T-helper 1 cell (primary cell): ENCODE data around the gene DPP6.

Source experiments
- DNase-seq, 5 donors: peaks; one replicate each; pipeline ENCODE4 v3.0.0-alpha.2; 2012 to 2020

Gene DPP6

GRCh38 chr7:154347700-154348266 lies 295.6 kb downstream of the DPP6 start:
- DNase-seq: no peak

- DNase-seq: no peak
Measured at GRCh38 chr7:154350892-154351291, 298.7 kb downstream of the DPP6 start.

GRCh38 chr7:154353355-154353767 lies 301.2 kb downstream of the DPP6 start:
- no peak for DNase-seq

- no peak for DNase-seq
Measured at GRCh38 chr7:154364170-154364569, 312.0 kb downstream of the DPP6 start.

GRCh38 chr7:154371424-154371823 lies 319.2 kb downstream of the DPP6 start:
- no peak for DNase-seq

GRCh38 chr7:154372011-154372601 lies 319.9 kb downstream of the DPP6 start:
- DNase-seq: no peak

- DNase-seq: no peak
Measured at GRCh38 chr7:154373956-154374355, 321.8 kb downstream of the DPP6 start.

- no peak for DNase-seq
Measured at GRCh38 chr7:154375956-154376355, 323.8 kb downstream of the DPP6 start.

GRCh38 chr7:154380771-154381170 lies 328.6 kb downstream of the DPP6 start:
- DNase-seq: no peak

- DNase-seq: no peak
Measured at GRCh38 chr7:154383045-154383444, 330.8 kb downstream of the DPP6 start.

- DNase-seq: no peak
Measured at GRCh38 chr7:154385214-154385613, 333.0 kb downstream of the DPP6 start.

- no peak for DNase-seq
Measured at GRCh38 chr7:154387252-154387651, 335.1 kb downstream of the DPP6 start.

GRCh38 chr7:154388412-154388811 lies 336.2 kb downstream of the DPP6 start:
- DNase-seq: no peak

GRCh38 chr7:154388999-154389398 lies 336.8 kb downstream of the DPP6 start:
- DNase-seq: no peak

- DNase-seq: no peak
Measured at GRCh38 chr7:154390961-154391360, 338.8 kb downstream of the DPP6 start.

GRCh38 chr7:154394804-154395203 lies 342.6 kb downstream of the DPP6 start:
- no peak for DNase-seq

- DNase-seq: no peak
Measured at GRCh38 chr7:154406312-154406711, 354.1 kb downstream of the DPP6 start.

- no peak for DNase-seq
Measured at GRCh38 chr7:154409703-154410311, 357.6 kb downstream of the DPP6 start.

GRCh38 chr7:154412105-154412504 lies 359.9 kb downstream of the DPP6 start:
- no peak for DNase-seq

- DNase-seq: no peak
Measured at GRCh38 chr7:154415709-154416399, 363.7 kb downstream of the DPP6 start.

- no peak for DNase-seq
Measured at GRCh38 chr7:154416714-154417113, 364.5 kb downstream of the DPP6 start.

GRCh38 chr7:154419344-154419743 lies 367.1 kb downstream of the DPP6 start:
- no peak for DNase-seq

- DNase-seq: no peak
Measured at GRCh38 chr7:154423231-154423630, 371.0 kb downstream of the DPP6 start.

- DNase-seq: no peak
Measured at GRCh38 chr7:154424350-154424749, 372.2 kb downstream of the DPP6 start.
